ENCODE data around the gene CDH8. TPM values are rescaled to one million over a fixed set of nuclear protein-coding genes. Genes with fewer than 3 reads are reported as not detected.

CDH8 gene
- total RNA-seq, 2 experiments from 2014 or later, result not detected

DNA sequence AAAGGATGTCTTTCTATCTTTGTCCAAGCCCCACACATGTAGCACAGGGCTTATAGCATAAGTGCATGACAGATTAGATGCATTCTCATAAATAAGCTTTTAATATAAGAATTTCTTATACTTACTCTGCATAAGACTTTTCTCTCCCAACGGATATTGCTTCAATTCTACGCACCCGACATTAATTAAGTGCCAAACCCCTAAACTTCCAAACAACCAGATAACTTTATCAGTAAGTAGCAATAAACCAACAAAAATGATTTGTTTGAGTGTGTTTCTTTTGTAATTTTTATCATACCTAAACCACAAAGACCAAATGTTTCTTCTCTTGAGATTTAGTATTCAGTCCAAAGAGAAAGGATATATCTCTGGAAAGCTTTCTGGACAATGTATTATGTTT, 391.5 kb downstream of the CDH8 start:
- Histone ChIP-seq H3K36me3 (ENCODE audit: insufficient read depth, low read length) (no peaks in the 10 kb centered on the region), H3K9me3 (ENCODE audit: low read length) (no peaks in the 10 kb centered on the region), H4K20me1 (ENCODE audit: insufficient read depth, low read length) (no peaks in the 10 kb centered on the region), H3K27ac (ENCODE audit: low read depth, low read length, poor library complexity, severe bottlenecking) (no peak overlapping the region), H3K4me1 (ENCODE audit: insufficient read depth, low read length, poor library complexity, severe bottlenecking) (no peaks in the 10 kb centered on the region), H3K4me3 (ENCODE audit: low read depth, low read length, poor library complexity, severe bottlenecking) (no peak overlapping the region), H3K79me2 (ENCODE audit: insufficient read depth, low read depth, low read length) (no peaks in the 10 kb centered on the region), H3K4me2 (ENCODE audit: low read length) (no peak overlapping the region), H3K9me2 (ENCODE audit: insufficient read depth, low read length) (no peaks in the 10 kb centered on the region), H2AFZ (ENCODE audit: low read length) (no peak overlapping the region)
- no TSS peak for BruUV-seq (replicated peaks)
- intact Hi-C loops (cut with micrococcal nuclease; ENCODE audit: unreplicated experiment), result loop anchor here (1.0 kb wide), 1 partner anchor 11 kb away; no protein-coding TSS in a partner anchor
- CTCF ChIA-PET (ENCODE audit: unreplicated experiment), result no interaction called here
- POLR2A ChIA-PET, result no interaction called here
- TF ChIP-seq, protein P1, sequence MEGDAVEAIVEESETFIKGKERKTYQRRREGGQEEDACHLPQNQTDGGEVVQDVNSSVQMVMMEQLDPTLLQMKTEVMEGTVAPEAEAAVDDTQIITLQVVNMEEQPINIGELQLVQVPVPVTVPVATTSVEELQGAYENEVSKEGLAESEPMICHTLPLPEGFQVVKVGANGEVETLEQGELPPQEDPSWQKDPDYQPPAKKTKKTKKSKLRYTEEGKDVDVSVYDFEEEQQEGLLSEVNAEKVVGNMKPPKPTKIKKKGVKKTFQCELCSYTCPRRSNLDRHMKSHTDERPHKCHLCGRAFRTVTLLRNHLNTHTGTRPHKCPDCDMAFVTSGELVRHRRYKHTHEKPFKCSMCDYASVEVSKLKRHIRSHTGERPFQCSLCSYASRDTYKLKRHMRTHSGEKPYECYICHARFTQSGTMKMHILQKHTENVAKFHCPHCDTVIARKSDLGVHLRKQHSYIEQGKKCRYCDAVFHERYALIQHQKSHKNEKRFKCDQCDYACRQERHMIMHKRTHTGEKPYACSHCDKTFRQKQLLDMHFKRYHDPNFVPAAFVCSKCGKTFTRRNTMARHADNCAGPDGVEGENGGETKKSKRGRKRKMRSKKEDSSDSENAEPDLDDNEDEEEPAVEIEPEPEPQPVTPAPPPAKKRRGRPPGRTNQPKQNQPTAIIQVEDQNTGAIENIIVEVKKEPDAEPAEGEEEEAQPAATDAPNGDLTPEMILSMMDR (conservative IDR thresholded peaks at IDR 0.05; ENCODE audit: low read length), result no peak
- no peak for TF ChIP-seq EZH2phosphoT487 (IDR thresholded peaks at IDR 0.05; ENCODE audit: borderline replicate concordance, low read depth, low read length)
- no peak for DNase-seq (ENCODE audit: low spot score)

DNA sequence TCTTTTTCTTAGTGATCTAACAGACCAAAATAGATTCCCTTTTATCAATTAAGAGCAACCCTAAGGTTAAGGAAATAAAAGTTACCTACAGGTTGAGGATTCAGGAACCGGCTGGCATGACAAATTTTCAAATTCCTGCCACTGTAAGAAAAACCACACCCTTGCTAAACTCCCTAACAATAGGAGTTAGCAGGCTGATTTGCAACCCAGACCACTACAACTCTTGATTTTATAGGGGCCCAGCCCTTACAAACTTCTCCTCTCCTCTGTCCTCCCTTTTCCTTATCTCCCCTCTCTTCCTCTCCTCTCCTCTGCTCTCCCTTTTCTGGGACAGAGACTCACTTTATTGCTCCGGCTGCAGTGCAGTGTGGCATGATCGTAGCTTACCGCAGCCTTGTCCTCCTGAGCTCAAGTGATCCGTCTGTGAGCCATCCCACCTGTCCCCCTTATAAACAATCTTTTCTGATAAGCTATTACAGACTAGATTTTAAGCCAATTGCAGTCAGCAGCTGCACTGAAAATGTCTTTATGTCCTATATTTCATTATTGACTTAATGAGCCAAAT, 418.9 kb downstream of the CDH8 start:
- no peaks in the 10 kb centered on the region for H3K79me2 ChIP-seq (ENCODE audit: insufficient read depth, low read depth, low read length)
- ChIA-PET CTCF (ENCODE audit: unreplicated experiment) (no interaction called here), POLR2A (no interaction called here)
- TF ChIP-seq EZH2phosphoT487 (IDR thresholded peaks at IDR 0.05; ENCODE audit: borderline replicate concordance, low read depth, low read length), result no peak
- TF ChIP-seq, protein P1 (conservative IDR thresholded peaks at IDR 0.05; ENCODE audit: low read length), result no peak
- no peak for DNase-seq (ENCODE audit: low spot score)
- no peaks in the 10 kb centered on the region for H3K36me3 ChIP-seq (ENCODE audit: insufficient read depth, low read length)
- H3K4me1 ChIP-seq (ENCODE audit: insufficient read depth, low read length, poor library complexity, severe bottlenecking), result no peaks in the 10 kb centered on the region
- no TSS peak for BruUV-seq (replicated peaks)
- no peak overlapping the region for H2AFZ ChIP-seq (ENCODE audit: low read length)
- H3K4me2 ChIP-seq (ENCODE audit: low read length), result no peak overlapping the region
- no peak overlapping the region for H3K27ac ChIP-seq (ENCODE audit: low read depth, low read length, poor library complexity, severe bottlenecking)
- no peaks in the 10 kb centered on the region for H3K9me2 ChIP-seq (ENCODE audit: insufficient read depth, low read length)
- H3K9me3 ChIP-seq (ENCODE audit: low read length), result no peaks in the 10 kb centered on the region
- no peaks in the 10 kb centered on the region for H4K20me1 ChIP-seq (ENCODE audit: insufficient read depth, low read length)
- intact Hi-C loops (cut with micrococcal nuclease; ENCODE audit: unreplicated experiment), result no loop called here
- no peak overlapping the region for H3K4me3 ChIP-seq (ENCODE audit: low read depth, low read length, poor library complexity, severe bottlenecking)

DNA sequence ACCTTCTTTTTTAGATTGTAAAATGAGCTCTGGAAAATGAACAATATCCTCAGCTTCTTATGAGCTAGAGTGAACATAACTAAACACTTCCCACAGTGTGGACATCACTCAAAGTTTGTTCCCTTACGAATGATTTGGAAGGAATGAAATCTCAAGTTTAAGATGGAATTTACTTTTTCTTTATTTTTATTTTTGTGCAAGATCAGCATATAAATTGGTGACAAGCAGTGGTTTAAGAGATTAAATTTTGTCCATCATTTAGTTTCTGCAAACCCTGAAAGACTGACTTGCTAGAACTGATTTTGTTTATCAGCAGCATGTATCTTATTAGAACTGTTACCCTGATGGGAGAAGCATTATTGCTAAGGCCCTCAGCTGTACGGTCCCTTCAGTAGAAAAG, 420.1 kb downstream of the CDH8 start:
- Histone ChIP-seq H3K4me3 (ENCODE audit: low read depth, low read length, poor library complexity, severe bottlenecking) (no peak overlapping the region), H2AFZ (ENCODE audit: low read length) (no peak overlapping the region), H3K79me2 (ENCODE audit: insufficient read depth, low read depth, low read length) (no peaks in the 10 kb centered on the region), H3K9me2 (ENCODE audit: insufficient read depth, low read length) (no peaks in the 10 kb centered on the region), H3K4me2 (ENCODE audit: low read length) (no peak overlapping the region), H3K27ac (ENCODE audit: low read depth, low read length, poor library complexity, severe bottlenecking) (no peak overlapping the region), H4K20me1 (ENCODE audit: insufficient read depth, low read length) (no peaks in the 10 kb centered on the region), H3K36me3 (ENCODE audit: insufficient read depth, low read length) (no peaks in the 10 kb centered on the region), H3K4me1 (ENCODE audit: insufficient read depth, low read length, poor library complexity, severe bottlenecking) (no peaks in the 10 kb centered on the region), H3K9me3 (ENCODE audit: low read length) (no peaks in the 10 kb centered on the region)
- ChIA-PET POLR2A (no interaction called here), CTCF (ENCODE audit: unreplicated experiment) (no interaction called here)
- DNase-seq (ENCODE audit: low spot score), result no peak
- intact Hi-C loops (cut with micrococcal nuclease; ENCODE audit: unreplicated experiment), result no loop called here
- TF ChIP-seq, protein P1 (conservative IDR thresholded peaks at IDR 0.05; ENCODE audit: low read length), result no peak
- TF ChIP-seq EZH2phosphoT487 (IDR thresholded peaks at IDR 0.05; ENCODE audit: borderline replicate concordance, low read depth, low read length), result no peak
- BruUV-seq (replicated peaks), result no TSS peak
